PC-3 (cell line): ENCODE results near the gene IYD. TPM values are rescaled to one million over a fixed set of nuclear protein-coding genes. Genes with fewer than 3 reads are reported as not detected.

Source experiments
- ATAC-seq: fragments of 200-7000 bp; cut with Tn5 transposase; 2 replicates; pipeline ENCODE4 v1.9.1; 2020; ENCODE audit warnings: mild to moderate bottlenecking, moderate library complexity
- BruUV-seq: library from RNA; stranded (reverse); fragments of 400-500 nt; replicated peaks from 2 replicates; lab custom pipeline; 2021; lab: Mats Ljungman, UMichigan
- CTCF ChIA-PET: fragments of 300-600 bp; sonication (Branson Sonifier 250); formaldehyde crosslinking; loops from one replicate; lab custom pipeline; 2022; ENCODE audit warnings: antibody characterized with exemption; lab: Charles Lee
- POLR2A ChIA-PET: fragments of 300-600 bp; sonication (Branson Sonifier 250); formaldehyde crosslinking; loops from one replicate; lab custom pipeline; 2022; ENCODE audit warnings: antibody characterized with exemption; ENCODE audit not compliant: unreplicated experiment; lab: Charles Lee
- DNase-seq: peaks from one replicate; pipeline ENCODE4 v3.0.0-alpha.2; 2015
- H2AFZ ChIP-seq: fragments of 300-600 bp; sonication (generic); 2 replicates; pipeline ENCODE4 v1.6.0; 2016; ENCODE audit warnings: antibody characterized with exemption, low read length
- H3F3A ChIP-seq: fragments of 300-600 bp; sonication (generic); one replicate; pipeline ENCODE4 v1.6.0; 2017; ENCODE audit warnings: antibody characterized with exemption, low read length, control low read depth, mild to moderate bottlenecking; ENCODE audit not compliant: unreplicated experiment
- H3K27ac ChIP-seq: fragments of 300-600 bp; sonication (generic); 2 replicates; pipeline ENCODE4 v1.5.1; 2016; ENCODE audit warnings: mild to moderate bottlenecking, low read length
- H3K27me3 ChIP-seq: fragments of 300-600 bp; sonication (generic); 2 replicates; pipeline ENCODE4 v1.6.1; 2016; ENCODE audit warnings: low read length, mixed read lengths
- H3K36me3 ChIP-seq: fragments of 300-600 bp; sonication (generic); 2 replicates; pipeline ENCODE4 v1.6.1; 2016; ENCODE audit warnings: low read depth, mixed run types, low read length, mixed read lengths
- H3K4me1 ChIP-seq: fragments of 300-600 bp; sonication (generic); 2 replicates; pipeline ENCODE4 v1.5.1; 2016; ENCODE audit warnings: low read length; ENCODE audit not compliant: insufficient read depth
- H3K4me2 ChIP-seq: fragments of 300-600 bp; sonication (generic); 2 replicates; pipeline ENCODE4 v1.6.0; 2016; ENCODE audit warnings: low read length
- H3K4me3 ChIP-seq: fragments of 300-600 bp; sonication (generic); 2 replicates; pipeline ENCODE4 v1.5.1; 2016; ENCODE audit warnings: mild to moderate bottlenecking, low read length, mixed read lengths
- H3K79me2 ChIP-seq: fragments of 300-600 bp; sonication (generic); 2 replicates; pipeline ENCODE4 v1.6.1; 2017; ENCODE audit warnings: low read length, mixed read lengths
- H3K9ac ChIP-seq: fragments of 300-600 bp; sonication (generic); 2 replicates; pipeline ENCODE4 v1.6.0; 2016; ENCODE audit warnings: mild to moderate bottlenecking, low read length
- H3K9me2 ChIP-seq: fragments of 300-600 bp; sonication (generic); replicated peaks from 2 replicates; pipeline ENCODE4 v1.6.1; 2016; ENCODE audit warnings: mixed run types, low read length, mixed read lengths
- H3K9me3 ChIP-seq: fragments of 300-600 bp; sonication (generic); 2 replicates; pipeline ENCODE4 v1.6.1; 2016; ENCODE audit warnings: low read length, mixed read lengths
- H4K20me1 ChIP-seq: fragments of 300-600 bp; sonication (generic); 2 replicates; pipeline ENCODE4 v1.6.1; 2016; ENCODE audit warnings: low read length, mixed read lengths
- CTCF ChIP-seq: fragments of 300-600 bp; sonication (generic); conservative IDR thresholded peaks from 2 replicates; pipeline ENCODE4 v1.5.1; 2017; ENCODE audit warnings: antibody characterized with exemption, low read depth, mild to moderate bottlenecking, low read length
- EZH2 ChIP-seq: fragments of 300-600 bp; sonication (generic); IDR thresholded peaks from one replicate; pipeline ENCODE4 v1.6.1; 2017; ENCODE audit warnings: antibody characterized with exemption, mild to moderate bottlenecking, low read length; ENCODE audit not compliant: unreplicated experiment
- EZH2phosphoT487 ChIP-seq: fragments of 300-600 bp; sonication (generic); IDR thresholded peaks from 2 replicates; pipeline ENCODE4 v1.6.1; 2018; ENCODE audit warnings: mild to moderate bottlenecking, antibody characterized with exemption, low read length, borderline replicate concordance
- intact Hi-C: fragments of 100-400 bp; cut with micrococcal nuclease; formaldehyde crosslinking; loops from 2 replicates; pipeline ENCODE4 v1.9.0; 2023
- total RNA-seq: library from RNA; depleted of rRNA; stranded (reverse); fragments of >200 nt; gene quantifications from 2 replicates; pipeline ENCODE4 v1.2.3, GENCODE V29; 2014

IYD gene
- total RNA-seq, 1 experiment from 2014 or later, result 0.04 TPM

- Histone ChIP-seq H3K9me3 (no peaks in the 10 kb centered on the region), H3K9me2 (no peaks in the 10 kb centered on the region), H2AFZ (no peak overlapping the region), H3K9ac (no peak overlapping the region), H3F3A (no peaks in the 10 kb centered on the region), H3K4me3 (no peak overlapping the region), H3K79me2 (no peaks in the 10 kb centered on the region), H3K27me3 (no peaks in the 10 kb centered on the region), H3K4me2 (no peak overlapping the region), H3K27ac (no peak overlapping the region), H4K20me1 (no peaks in the 10 kb centered on the region), H3K36me3 (no peaks in the 10 kb centered on the region), H3K4me1 (0 out of 2 replicates have a peak, but pooled peaks cover 4% of the 10 kb centered on the region)
- DNase-seq, result no peak
- ATAC-seq, result no peak
- CTCF ChIA-PET, result no interaction called here
- no TSS peak for BruUV-seq
- TF ChIP-seq EZH2, result no peak
- no peak for TF ChIP-seq CTCF
- TF ChIP-seq EZH2phosphoT487, result no peak
- POLR2A ChIA-PET, result no interaction called here
- intact Hi-C loops, result no loop called here
Observed at GRCh38 chr6:150354754-150355571, 13.8 kb upstream of the IYD start.

GRCh38 chr6:150355932-150356331 is 12.9 kb upstream of the IYD start:
- POLR2A ChIA-PET, result no interaction called here
- DNase-seq, result no peak

More at GRCh38 chr6:150355932-150356331, 12.9 kb upstream of the IYD start:
- H3K36me3 ChIP-seq, result no peaks in the 10 kb centered on the region
- 0 out of 2 replicates have a peak, but pooled peaks cover 4% of the 10 kb centered on the region for H3K4me1 ChIP-seq
- no peak for TF ChIP-seq CTCF
- no peak for TF ChIP-seq EZH2phosphoT487
- TF ChIP-seq EZH2, result no peak
- no peaks in the 10 kb centered on the region for H4K20me1 ChIP-seq
- no peak for ATAC-seq
- H3K27ac ChIP-seq, result no peak overlapping the region
- H2AFZ ChIP-seq, result no peak overlapping the region
- H3K9ac ChIP-seq, result no peak overlapping the region
- intact Hi-C loops, result no loop called here
- H3K27me3 ChIP-seq, result no peaks in the 10 kb centered on the region
- no peaks in the 10 kb centered on the region for H3K9me3 ChIP-seq
- no peaks in the 10 kb centered on the region for H3K79me2 ChIP-seq
- no peak overlapping the region for H3K4me2 ChIP-seq
- no peaks in the 10 kb centered on the region for H3K9me2 ChIP-seq
- no peaks in the 10 kb centered on the region for H3F3A ChIP-seq
- CTCF ChIA-PET, result no interaction called here
- BruUV-seq, result no TSS peak
- H3K4me3 ChIP-seq, result no peak overlapping the region
